HepG2 (cell line): ENCODE data around the gene KIAA0232.

ENCODE experiments used
- HDAC1 ChIP-seq: sonication (generic); formaldehyde crosslinking; IDR thresholded peaks from 2 replicates; pipeline ENCODE4 v1.5.1; 2020; ENCODE audit warnings: mild to moderate bottlenecking, missing genetic modification reagents
- TF ChIP-seq, protein P1 (sequence below): sonication (generic); formaldehyde crosslinking; IDR thresholded peaks from 2 replicates; pipeline ENCODE4 v1.5.0; 2020; ENCODE audit warnings: missing genetic modification reagents

DNA sequence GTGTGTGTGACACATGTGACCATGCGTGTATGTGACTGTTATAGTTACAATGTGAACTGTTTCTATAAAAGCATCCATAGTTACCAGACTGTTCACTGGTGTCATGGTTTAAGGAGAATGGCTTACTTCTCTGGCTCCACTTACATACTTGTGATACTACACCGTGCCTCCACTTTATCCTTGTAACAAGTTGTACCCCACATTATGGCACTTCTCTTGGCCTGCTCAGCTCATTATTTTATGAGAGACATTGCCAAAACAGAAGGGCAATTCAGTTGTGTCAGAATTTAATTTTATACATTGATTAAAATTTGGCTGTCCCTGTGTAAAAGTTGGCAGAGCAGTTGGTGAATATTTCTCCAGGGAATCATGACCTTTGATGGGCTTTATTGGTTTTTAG, 64.7 kb downstream of the KIAA0232 start:
- no peak for TF ChIP-seq HDAC1 (CRISPR knock-in tag)
- TF ChIP-seq, protein P1, sequence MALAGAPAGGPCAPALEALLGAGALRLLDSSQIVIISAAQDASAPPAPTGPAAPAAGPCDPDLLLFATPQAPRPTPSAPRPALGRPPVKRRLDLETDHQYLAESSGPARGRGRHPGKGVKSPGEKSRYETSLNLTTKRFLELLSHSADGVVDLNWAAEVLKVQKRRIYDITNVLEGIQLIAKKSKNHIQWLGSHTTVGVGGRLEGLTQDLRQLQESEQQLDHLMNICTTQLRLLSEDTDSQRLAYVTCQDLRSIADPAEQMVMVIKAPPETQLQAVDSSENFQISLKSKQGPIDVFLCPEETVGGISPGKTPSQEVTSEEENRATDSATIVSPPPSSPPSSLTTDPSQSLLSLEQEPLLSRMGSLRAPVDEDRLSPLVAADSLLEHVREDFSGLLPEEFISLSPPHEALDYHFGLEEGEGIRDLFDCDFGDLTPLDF (CRISPR knock-in tag), result no peak
